ENCODE data around the gene FNDC11.

- TF ChIP-seq ZNF274 (IDR thresholded peaks at IDR 0.05; ENCODE audit: low read depth, low read length) (no peak), YY1 (IDR thresholded peaks at IDR 0.05; ENCODE audit: insufficient read depth, insufficient read length) (no peak)
Observed at GRCh38 chr20:63568986-63569949, 15.3 kb downstream of the FNDC11 start.

All from NT2/D1 (cell line).